ENCODE measurements around the gene RASSF5. TPM values are rescaled to one million over a fixed set of nuclear protein-coding genes. Genes with fewer than 3 reads are reported as not detected.

The RASSF5 gene
- total RNA-seq, 2 donors from 2014 or later: 0.20 to 0.26 TPM

DNA sequence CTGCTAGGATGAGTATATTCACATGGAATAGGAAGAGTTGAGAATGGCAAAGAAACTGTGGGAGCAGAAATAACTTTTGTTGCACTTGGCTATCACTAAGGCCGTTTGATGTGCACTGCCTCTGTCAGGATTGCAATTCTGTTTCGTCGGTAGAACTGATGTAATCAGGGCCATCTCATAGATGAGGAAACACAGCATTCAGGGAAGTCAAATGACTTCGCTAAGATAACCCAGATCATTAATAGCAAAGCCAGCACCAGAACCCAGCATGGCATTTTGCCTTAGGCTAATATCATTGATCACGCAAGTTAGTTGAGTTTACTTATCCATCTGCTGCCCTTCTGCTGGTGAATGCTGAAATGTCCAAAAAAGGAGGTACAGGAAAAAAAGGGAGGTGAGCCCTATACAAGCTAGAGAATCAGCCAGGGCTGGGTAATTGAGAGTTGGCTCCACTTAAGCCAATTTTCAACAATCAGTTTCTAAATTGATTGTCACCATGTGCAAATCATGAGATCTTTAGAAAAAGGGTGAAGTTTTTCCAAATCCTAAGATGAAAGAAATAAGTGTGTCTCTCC is 7.6 kb downstream of the RASSF5 start:
- no peak overlapping the region for H3K9ac ChIP-seq (ENCODE audit: extremely low read depth, low read length, poor library complexity, severe bottlenecking)
- Mint-ChIP-seq H3K4me3 (no peak overlapping the region), H3K4me1 (peaks cover 13% of the 10 kb centered on the region), H3K27ac (no peak overlapping the region), H3K27me3 (ENCODE audit: insufficient read depth) (peaks cover 20% of the 10 kb centered on the region), H3K9me3 (no peaks in the 10 kb centered on the region), H3K36me3 (ENCODE audit: low read depth) (no peaks in the 10 kb centered on the region)
- H3K27me3 ChIP-seq (ENCODE audit: control insufficient read depth, insufficient read depth, low read length, poor library complexity, severe bottlenecking): peaks cover 10% of the 10 kb centered on the region
- 92 to 94% methylated on average over 5 of the region's 5 CpGs for WGBS, 2 experiments (ENCODE audit: insufficient coverage in 1 of 2, insufficient read length in 1 of 2)
- peaks cover 4% of the 10 kb centered on the region for H3K4me1 ChIP-seq (ENCODE audit: control insufficient read depth, insufficient read depth, low read length)
- TF ChIP-seq, protein P1, sequence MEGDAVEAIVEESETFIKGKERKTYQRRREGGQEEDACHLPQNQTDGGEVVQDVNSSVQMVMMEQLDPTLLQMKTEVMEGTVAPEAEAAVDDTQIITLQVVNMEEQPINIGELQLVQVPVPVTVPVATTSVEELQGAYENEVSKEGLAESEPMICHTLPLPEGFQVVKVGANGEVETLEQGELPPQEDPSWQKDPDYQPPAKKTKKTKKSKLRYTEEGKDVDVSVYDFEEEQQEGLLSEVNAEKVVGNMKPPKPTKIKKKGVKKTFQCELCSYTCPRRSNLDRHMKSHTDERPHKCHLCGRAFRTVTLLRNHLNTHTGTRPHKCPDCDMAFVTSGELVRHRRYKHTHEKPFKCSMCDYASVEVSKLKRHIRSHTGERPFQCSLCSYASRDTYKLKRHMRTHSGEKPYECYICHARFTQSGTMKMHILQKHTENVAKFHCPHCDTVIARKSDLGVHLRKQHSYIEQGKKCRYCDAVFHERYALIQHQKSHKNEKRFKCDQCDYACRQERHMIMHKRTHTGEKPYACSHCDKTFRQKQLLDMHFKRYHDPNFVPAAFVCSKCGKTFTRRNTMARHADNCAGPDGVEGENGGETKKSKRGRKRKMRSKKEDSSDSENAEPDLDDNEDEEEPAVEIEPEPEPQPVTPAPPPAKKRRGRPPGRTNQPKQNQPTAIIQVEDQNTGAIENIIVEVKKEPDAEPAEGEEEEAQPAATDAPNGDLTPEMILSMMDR (conservative IDR thresholded peaks at IDR 0.05): no peak
- no peak overlapping the region for H3K4me3 ChIP-seq (ENCODE audit: low read length)
- no peak overlapping the region for H3K27ac ChIP-seq (ENCODE audit: low read depth, low read length)
- no peaks in the 10 kb centered on the region for H3K9me3 ChIP-seq (ENCODE audit: control insufficient read depth, low read length)
- no peak for DNase-seq
- no peaks in the 10 kb centered on the region for H3K36me3 ChIP-seq (ENCODE audit: control insufficient read depth, insufficient read depth, low read length)

DNA sequence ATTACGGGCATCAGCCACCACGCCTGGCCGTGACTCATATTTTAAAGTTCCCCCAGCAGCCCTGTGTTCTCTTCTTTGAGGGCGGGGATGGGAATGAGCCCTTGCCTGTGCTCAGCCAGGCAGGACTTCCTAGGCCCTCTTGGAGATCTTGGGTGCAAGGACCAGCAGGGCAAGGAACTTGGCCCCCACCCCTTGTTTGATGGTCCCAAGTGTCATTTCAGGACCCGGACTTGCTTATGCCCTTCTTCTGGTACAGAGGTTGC is 9.3 kb downstream of the RASSF5 start:
- H3K27ac Mint-ChIP-seq: no peak overlapping the region
- 82 to 85% methylated on average over 4 to 5 of the region's 5 CpGs for WGBS, 2 experiments (ENCODE audit: insufficient coverage in 1 of 2, insufficient read length in 1 of 2)
- Histone ChIP-seq H3K9me3 (ENCODE audit: control insufficient read depth, low read length) (no peaks in the 10 kb centered on the region), H3K4me1 (ENCODE audit: control insufficient read depth, insufficient read depth, low read length) (peaks cover 1% of the 10 kb centered on the region), H3K27ac (ENCODE audit: low read depth, low read length) (no peak overlapping the region), H3K9ac (ENCODE audit: extremely low read depth, low read length, poor library complexity, severe bottlenecking) (no peak overlapping the region), H3K27me3 (ENCODE audit: control insufficient read depth, insufficient read depth, low read length, poor library complexity, severe bottlenecking) (no peaks in the 10 kb centered on the region), H3K36me3 (ENCODE audit: control insufficient read depth, insufficient read depth, low read length) (no peaks in the 10 kb centered on the region), H3K4me3 (ENCODE audit: low read length) (no peak overlapping the region)
- DNase-seq: no peak
- H3K36me3 Mint-ChIP-seq (ENCODE audit: low read depth): no peaks in the 10 kb centered on the region
- no peak overlapping the region for H3K4me3 Mint-ChIP-seq
- no peaks in the 10 kb centered on the region for H3K9me3 Mint-ChIP-seq
- peaks cover 14% of the 10 kb centered on the region for H3K4me1 Mint-ChIP-seq
- peaks cover 5% of the 10 kb centered on the region for H3K27me3 Mint-ChIP-seq (ENCODE audit: insufficient read depth)
- TF ChIP-seq, protein P1 (conservative IDR thresholded peaks at IDR 0.05): no peak

DNA sequence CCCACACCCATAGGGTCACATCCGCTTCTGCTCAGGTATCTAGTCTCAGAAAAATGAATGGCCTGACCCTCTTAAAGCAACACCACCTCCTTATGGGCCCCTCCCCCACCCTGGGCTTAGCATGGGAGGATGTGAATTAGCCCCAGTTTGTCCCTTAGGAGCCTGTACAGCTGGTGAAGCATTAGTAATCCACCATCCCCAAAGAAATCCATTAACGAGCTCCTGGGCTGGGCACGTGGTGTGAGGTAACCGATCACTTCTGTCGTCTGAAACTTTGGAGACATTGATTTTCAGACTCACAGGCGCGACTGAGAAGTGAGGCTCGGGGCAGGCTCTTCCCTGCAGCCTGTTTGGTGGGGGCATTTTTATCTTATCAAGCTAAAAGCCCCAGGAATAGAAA is 10.5 kb downstream of the RASSF5 start:
- H3K4me1 ChIP-seq (ENCODE audit: control insufficient read depth, insufficient read depth, low read length): no peaks in the 10 kb centered on the region
- Mint-ChIP-seq H3K27ac (no peak overlapping the region), H3K36me3 (ENCODE audit: low read depth) (no peaks in the 10 kb centered on the region), H3K9me3 (no peaks in the 10 kb centered on the region), H3K4me3 (no peak overlapping the region), H3K27me3 (ENCODE audit: insufficient read depth) (peaks cover 4% of the 10 kb centered on the region), H3K4me1 (peaks cover 5% of the 10 kb centered on the region)
- WGBS, 2 experiments (ENCODE audit: insufficient coverage in 1 of 2, insufficient read length in 1 of 2): 90 to 96% methylated on average over 4 to 8 of the region's 8 CpGs
- H3K27me3 ChIP-seq (ENCODE audit: control insufficient read depth, insufficient read depth, low read length, poor library complexity, severe bottlenecking): no peaks in the 10 kb centered on the region
- H3K4me3 ChIP-seq (ENCODE audit: low read length): no peak overlapping the region
- no peak for DNase-seq
- no peak overlapping the region for H3K9ac ChIP-seq (ENCODE audit: extremely low read depth, low read length, poor library complexity, severe bottlenecking)
- H3K27ac ChIP-seq (ENCODE audit: low read depth, low read length): no peak overlapping the region
- TF ChIP-seq, protein P1 (conservative IDR thresholded peaks at IDR 0.05): no peak
- H3K9me3 ChIP-seq (ENCODE audit: control insufficient read depth, low read length): no peaks in the 10 kb centered on the region
- H3K36me3 ChIP-seq (ENCODE audit: control insufficient read depth, insufficient read depth, low read length): no peaks in the 10 kb centered on the region
